Ectodermal cell (in vitro differentiated cells): ENCODE results near the gene VPS4B.

Experiments
- H3K27ac ChIP-seq: 2 replicates; pipeline ENCODE4 v1.7.0; 2013; ENCODE audit warnings: mild to moderate bottlenecking, low read depth, low read length; ENCODE audit not compliant: insufficient read depth, poor library complexity, severe bottlenecking
- H3K27me3 ChIP-seq: 2 replicates; pipeline ENCODE4 v1.7.0; 2013; ENCODE audit warnings: mild to moderate bottlenecking, low read length; ENCODE audit not compliant: insufficient read depth, control insufficient read depth, poor library complexity, severe bottlenecking
- H3K36me3 ChIP-seq: one replicate; pipeline ENCODE4 v1.7.0; 2013; ENCODE audit warnings: low read length; ENCODE audit not compliant: control insufficient read depth, insufficient read depth
- H3K4me1 ChIP-seq: one replicate; pipeline ENCODE4 v1.7.0; 2013; ENCODE audit warnings: low read length; ENCODE audit not compliant: control insufficient read depth, insufficient read depth
- H3K4me3 ChIP-seq: 2 replicates; pipeline ENCODE4 v1.7.0; 2013; ENCODE audit warnings: low read depth, low read length, control low read depth; ENCODE audit not compliant: insufficient read depth
- H3K9me3 ChIP-seq: 2 replicates; pipeline ENCODE4 v1.7.0; 2013; ENCODE audit warnings: mild to moderate bottlenecking, low read length, moderate library complexity; ENCODE audit not compliant: control insufficient read depth
- WGBS, 2 experiments: methylation state at CpG; one replicate each; pipeline ENCODE4 v1.1.7; 2013; ENCODE audit warnings: missing lambda C conversion rate in 2 of 2; 5-methylcytosine and 5-hydroxymethylcytosine counted together

VPS4B gene

DNA sequence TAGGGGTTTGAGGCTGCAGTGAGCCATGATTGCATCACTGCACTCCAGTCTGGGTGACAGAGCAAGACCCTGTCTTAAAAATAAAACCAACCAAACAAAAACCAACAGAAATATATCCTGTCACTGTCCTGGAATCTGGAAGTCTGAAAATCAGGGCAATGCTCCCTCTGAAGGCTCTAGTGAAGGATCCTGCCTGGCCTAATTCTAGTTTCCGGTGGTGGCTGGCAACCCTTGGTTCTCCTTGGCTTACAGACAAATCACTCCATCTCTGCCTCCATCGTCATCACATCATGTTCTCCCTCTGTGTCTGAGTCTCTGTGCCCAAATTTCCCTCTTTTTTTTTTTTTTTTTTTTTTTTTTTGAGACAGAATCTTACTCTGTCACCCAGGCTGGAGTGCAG, 15.9 kb upstream of the VPS4B start:
- H3K27ac ChIP-seq = no peak overlapping the region
- H3K4me1 ChIP-seq = no peaks in the 10 kb centered on the region
- H3K27me3 ChIP-seq = no peaks in the 10 kb centered on the region
- H3K9me3 ChIP-seq = no peaks in the 10 kb centered on the region
- no peak overlapping the region for H3K4me3 ChIP-seq
- no peaks in the 10 kb centered on the region for H3K36me3 ChIP-seq
- 90 to 91% methylated on average over 2 of the region's 2 CpGs for WGBS, 2 experiments

DNA sequence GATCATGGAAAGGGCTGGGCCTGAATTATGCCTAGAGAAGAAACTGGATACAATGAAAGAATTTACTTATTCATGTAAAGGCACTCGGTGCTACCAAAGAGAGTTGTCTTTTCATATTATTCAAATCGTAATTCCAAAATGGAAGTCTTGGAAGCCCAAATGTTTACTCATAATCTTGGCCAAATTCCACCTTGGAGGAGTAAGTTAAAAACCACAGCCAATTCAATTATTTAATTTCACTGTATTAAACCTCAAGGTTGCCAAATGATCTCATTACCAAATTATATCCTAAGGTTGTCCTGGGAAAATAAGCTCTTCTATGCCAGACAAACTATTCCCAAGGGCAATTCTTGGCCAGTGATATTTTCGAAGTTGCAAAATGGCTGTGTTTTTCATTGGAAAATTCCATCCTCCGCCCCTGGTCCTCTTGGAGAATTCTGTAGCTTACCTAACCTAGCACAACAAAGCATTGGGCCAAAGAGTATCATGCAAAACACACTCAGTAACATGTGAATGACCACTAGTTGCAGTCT, 11.1 kb upstream of the VPS4B start:
- no peaks in the 10 kb centered on the region for H3K27me3 ChIP-seq

DNA sequence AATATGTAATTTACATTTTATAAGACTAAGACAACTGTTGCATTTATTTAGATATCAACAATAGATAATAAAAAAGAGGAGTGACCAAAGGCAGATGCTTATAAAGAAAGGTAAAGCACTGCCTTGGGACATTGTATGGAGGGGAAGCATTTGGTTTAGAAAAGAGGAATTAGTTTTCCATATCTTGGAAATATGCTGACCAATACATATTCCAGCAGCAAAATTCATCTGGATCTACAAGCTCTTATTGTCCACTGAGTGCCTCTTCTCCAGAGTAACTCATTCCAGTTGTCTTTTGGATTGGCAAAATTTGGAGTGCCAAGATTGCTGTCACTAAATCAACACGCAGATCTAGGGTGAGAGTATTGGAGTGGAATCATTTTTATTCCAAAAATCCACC, 8.9 kb upstream of the VPS4B start:
- Histone ChIP-seq H3K36me3 (no peaks in the 10 kb centered on the region), H3K27me3 (no peaks in the 10 kb centered on the region), H3K4me3 (no peak overlapping the region), H3K4me1 (no peaks in the 10 kb centered on the region), H3K27ac (no peak overlapping the region), H3K9me3 (no peaks in the 10 kb centered on the region)
- 88% methylated on average over 1 of the region's 1 CpG; no CpG with 5 or more reads in 1 of the 2 experiments for WGBS, 2 experiments

More for the DNA sequence above, 11.1 kb upstream of the VPS4B start:
- H3K4me1 ChIP-seq = no peaks in the 10 kb centered on the region
- no peak overlapping the region for H3K27ac ChIP-seq
- H3K4me3 ChIP-seq = no peak overlapping the region
- no peaks in the 10 kb centered on the region for H3K36me3 ChIP-seq
- H3K9me3 ChIP-seq = no peaks in the 10 kb centered on the region
- 66 to 86% methylated on average over 3 to 4 of the region's 4 CpGs for WGBS, 2 experiments

DNA sequence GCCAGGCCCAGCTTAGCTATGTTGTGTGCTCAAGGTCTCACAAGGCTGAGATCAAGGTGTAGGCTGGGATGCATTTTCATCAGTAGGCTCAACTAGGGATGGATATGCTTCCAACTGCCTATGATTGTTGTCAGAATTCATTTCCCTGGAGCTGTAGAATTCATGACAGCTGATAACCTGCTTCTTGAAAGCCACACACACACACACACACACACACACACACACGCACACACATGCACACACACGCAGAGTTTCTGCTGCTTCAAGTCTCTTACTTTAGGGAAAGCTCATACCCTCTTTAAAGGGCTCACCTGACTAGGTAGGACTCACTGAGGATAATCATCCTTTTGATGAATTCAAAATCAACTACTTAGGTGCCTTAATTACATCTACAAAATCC, 8.2 kb upstream of the VPS4B start:
- 66 to 78% methylated on average over 2 of the region's 2 CpGs for WGBS, 2 experiments
- H3K4me3 ChIP-seq = no peak overlapping the region
- no peak overlapping the region for H3K27ac ChIP-seq
- H3K27me3 ChIP-seq = no peaks in the 10 kb centered on the region
- no peaks in the 10 kb centered on the region for H3K9me3 ChIP-seq
- no peaks in the 10 kb centered on the region for H3K36me3 ChIP-seq
- no peaks in the 10 kb centered on the region for H3K4me1 ChIP-seq

DNA sequence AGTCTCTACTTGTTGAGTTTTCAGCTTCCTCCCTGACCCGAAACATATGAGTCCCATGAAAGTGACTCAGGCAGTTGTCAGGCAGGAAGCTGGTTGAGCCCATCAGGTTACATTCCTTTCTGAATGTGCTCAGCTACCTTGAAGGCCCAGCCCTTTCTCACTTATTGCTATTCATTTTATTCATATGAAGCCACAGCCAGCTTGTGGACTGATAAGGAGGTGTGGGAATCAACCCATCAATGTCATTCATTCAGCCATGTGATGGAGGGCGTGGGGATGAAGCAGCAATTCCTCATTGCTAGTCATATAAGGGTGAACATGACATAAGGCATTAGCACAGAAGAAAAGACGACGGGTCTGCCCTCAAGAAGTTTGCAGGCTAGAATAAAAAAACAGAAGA, 5.3 kb upstream of the VPS4B start:
- H3K4me1 ChIP-seq = peaks cover 3% of the 10 kb centered on the region
- H3K9me3 ChIP-seq = no peaks in the 10 kb centered on the region
- no peak overlapping the region for H3K4me3 ChIP-seq
- H3K27ac ChIP-seq = no peak overlapping the region
- H3K27me3 ChIP-seq = no peaks in the 10 kb centered on the region
- no peaks in the 10 kb centered on the region for H3K36me3 ChIP-seq
- WGBS, 2 experiments = 91 to 92% methylated on average over 4 of the region's 4 CpGs

DNA sequence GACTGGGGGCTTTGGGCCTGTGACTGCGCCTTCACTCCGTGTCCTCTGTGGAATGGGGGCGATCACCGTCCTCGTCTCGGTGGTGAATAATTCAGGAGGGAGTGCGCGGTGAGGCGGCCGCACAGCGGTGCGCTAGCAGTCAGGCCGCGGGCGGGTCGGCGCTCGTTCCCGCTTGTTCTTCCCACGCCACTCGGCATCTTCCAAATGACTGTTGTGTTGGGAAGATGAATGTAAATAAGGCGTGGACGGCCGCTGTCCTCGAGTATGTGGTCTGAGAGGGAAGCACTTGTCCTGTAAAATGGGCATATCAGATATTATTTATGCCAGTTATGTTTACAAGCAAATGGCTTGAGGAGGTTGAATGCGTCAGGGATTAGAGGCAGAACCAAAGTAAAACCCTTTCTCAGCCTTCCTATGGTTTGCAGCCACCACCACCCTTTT, 608 bp upstream of the VPS4B start:
- Histone ChIP-seq H3K4me1 (peaks cover 7% of the 10 kb centered on the region), H3K27ac (peak overlapping the region; percentile 95), H3K27me3 (no peaks in the 10 kb centered on the region), H3K36me3 (no peaks in the 10 kb centered on the region), H3K9me3 (no peaks in the 10 kb centered on the region), H3K4me3 (peak overlapping the region; percentile 87)
- 4 to 5% methylated on average over 26 of the region's 26 CpGs for WGBS, 2 experiments

DNA sequence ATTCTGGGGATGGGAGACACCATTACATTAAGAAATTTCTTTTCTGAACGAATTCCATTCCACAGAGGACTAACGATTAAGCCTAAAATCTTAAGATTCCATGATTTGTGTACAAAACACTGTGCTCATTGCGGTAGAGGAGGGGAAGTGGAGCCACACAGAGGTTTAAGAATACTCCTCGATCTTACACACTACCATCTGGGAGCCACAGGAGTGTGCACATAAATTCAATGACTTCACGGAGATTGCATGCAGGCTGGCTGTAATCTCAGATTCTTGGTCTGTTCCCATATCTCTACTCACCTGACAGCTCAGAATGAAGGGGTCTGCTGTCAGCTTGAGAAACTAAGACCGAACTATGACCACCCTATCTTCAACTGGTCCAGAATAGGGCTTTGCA, 762 bp downstream of the VPS4B start:
- no peaks in the 10 kb centered on the region for H3K9me3 ChIP-seq
- H3K4me1 ChIP-seq = peaks cover 7% of the 10 kb centered on the region
- no peaks in the 10 kb centered on the region for H3K27me3 ChIP-seq
- H3K27ac ChIP-seq = peak overlapping the region; percentile 82
- WGBS, 2 experiments = 24 to 28% methylated on average over 6 of the region's 6 CpGs
- peak overlapping the region; percentile 87 for H3K4me3 ChIP-seq
- no peaks in the 10 kb centered on the region for H3K36me3 ChIP-seq

DNA sequence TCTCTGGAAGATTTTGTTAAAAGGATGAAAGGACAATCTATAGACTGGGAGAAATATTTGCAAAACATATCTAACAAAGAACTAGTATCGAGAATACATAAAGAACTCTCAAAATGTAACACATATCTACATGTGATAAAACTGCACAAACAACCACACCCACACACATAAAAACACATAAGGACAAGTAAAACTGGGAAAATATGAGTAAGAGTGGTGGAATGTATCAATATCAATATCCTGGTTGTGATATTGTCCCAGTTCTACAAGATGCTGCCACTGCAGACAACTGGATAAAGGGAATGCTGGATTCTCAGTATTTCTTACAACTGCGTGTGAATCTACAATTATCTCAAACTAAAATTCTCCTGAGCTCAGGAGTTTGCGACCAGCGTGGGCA, 9.3 kb downstream of the VPS4B start:
- no peaks in the 10 kb centered on the region for H3K27me3 ChIP-seq
- WGBS, 2 experiments = 84 to 88% methylated on average over 4 of the region's 4 CpGs
- no peak overlapping the region for H3K27ac ChIP-seq
- H3K9me3 ChIP-seq = no peaks in the 10 kb centered on the region
- no peaks in the 10 kb centered on the region for H3K4me1 ChIP-seq
- H3K4me3 ChIP-seq = no peak overlapping the region
- H3K36me3 ChIP-seq = peaks cover 23% of the 10 kb centered on the region

DNA sequence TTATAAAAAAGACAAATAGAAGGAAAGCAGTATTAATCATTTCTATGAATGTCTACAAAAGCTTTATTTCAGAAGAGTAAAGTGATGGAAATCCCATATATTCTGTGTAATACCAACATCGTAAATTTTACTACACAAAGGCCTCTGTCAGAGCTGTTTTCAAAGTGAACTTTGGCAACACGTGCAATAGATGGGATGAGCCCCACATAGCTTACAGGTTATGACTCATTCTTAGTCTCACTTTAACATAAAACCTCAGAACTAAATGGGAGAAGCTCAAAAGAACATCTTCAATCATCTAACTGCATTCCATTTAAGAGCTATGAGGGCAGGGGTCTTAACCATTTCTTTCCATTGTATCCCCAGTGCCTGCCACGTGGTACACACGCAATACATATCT, 11.5 kb downstream of the VPS4B start:
- Histone ChIP-seq H3K4me3 (no peak overlapping the region), H3K27me3 (no peaks in the 10 kb centered on the region), H3K4me1 (no peaks in the 10 kb centered on the region), H3K27ac (no peak overlapping the region), H3K36me3 (peaks cover 23% of the 10 kb centered on the region), H3K9me3 (no peaks in the 10 kb centered on the region)
- 95% methylated on average over 4 of the region's 4 CpGs for WGBS, 2 experiments

DNA sequence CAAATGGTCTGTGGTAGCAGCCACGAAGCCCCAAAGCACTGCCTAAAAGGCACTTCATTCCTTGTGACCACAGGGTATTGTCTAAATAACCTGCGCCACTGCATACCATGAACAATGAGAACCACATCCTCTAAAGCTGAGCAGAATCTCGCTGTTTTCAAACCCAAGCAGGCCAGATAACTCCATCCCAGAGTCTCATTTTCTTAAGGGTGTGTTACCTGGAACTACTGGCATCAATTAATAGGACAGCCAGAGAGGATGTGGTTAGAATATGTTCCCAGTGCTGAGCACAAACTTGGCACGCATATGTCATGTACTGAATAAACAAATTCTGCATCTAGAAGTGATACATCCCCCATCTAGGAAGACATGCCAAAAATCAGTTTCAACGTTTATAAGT, 13.0 kb downstream of the VPS4B start:
- H3K4me1 ChIP-seq = no peaks in the 10 kb centered on the region
- peaks cover 23% of the 10 kb centered on the region for H3K36me3 ChIP-seq
- H3K9me3 ChIP-seq = no peaks in the 10 kb centered on the region
- no peaks in the 10 kb centered on the region for H3K27me3 ChIP-seq
- no peak overlapping the region for H3K27ac ChIP-seq
- H3K4me3 ChIP-seq = no peak overlapping the region
- 95 to 98% methylated on average over 4 to 5 of the region's 5 CpGs for WGBS, 2 experiments

DNA sequence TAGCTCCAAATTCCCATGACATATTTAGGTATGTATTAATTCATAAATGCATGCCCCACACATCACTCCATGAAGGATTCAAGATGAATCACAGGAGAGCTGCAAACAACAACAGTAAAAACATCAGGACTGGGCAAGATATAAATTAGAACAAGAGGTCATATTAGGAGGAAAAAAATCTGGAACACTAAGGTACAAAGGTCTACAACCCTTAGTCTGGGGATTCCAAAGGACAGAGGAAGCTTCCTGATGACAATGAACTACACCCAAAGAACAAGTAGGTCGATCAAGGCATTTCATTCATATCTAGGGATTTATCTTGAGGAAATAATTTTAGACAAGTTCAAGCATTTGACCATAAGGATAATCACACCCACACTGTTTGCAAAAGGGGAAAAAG, 14.5 kb downstream of the VPS4B start:
- Histone ChIP-seq H3K27ac (no peak overlapping the region), H3K4me3 (no peak overlapping the region)
- WGBS, 2 experiments = 86% methylated on average over 1 of the region's 1 CpG; no CpG with 5 or more reads in 1 of the 2 experiments

More for the DNA sequence above, 14.5 kb downstream of the VPS4B start:
- no peaks in the 10 kb centered on the region for H3K27me3 ChIP-seq
- H3K36me3 ChIP-seq = peaks cover 33% of the 10 kb centered on the region
- H3K4me1 ChIP-seq = no peaks in the 10 kb centered on the region
- no peaks in the 10 kb centered on the region for H3K9me3 ChIP-seq
